ENCODE measurements around the gene PIMREG.
"Not testable (repeated sequence)": the region's sequence is repeated elsewhere in the genome, so short reads cannot be mapped to it uniquely, and the experiment has no call there.

Gene PIMREG

GRCh38 chr17:6479622-6480302, 35.5 kb downstream of the PIMREG start:
- no peak for DNase-seq

GRCh38 chr17:6480303-6480675, 36.0 kb downstream of the PIMREG start:
- no peak for DNase-seq

- DNase-seq, result no peak
Observed at GRCh38 chr17:6482105-6482455, 37.8 kb downstream of the PIMREG start.

DNA sequence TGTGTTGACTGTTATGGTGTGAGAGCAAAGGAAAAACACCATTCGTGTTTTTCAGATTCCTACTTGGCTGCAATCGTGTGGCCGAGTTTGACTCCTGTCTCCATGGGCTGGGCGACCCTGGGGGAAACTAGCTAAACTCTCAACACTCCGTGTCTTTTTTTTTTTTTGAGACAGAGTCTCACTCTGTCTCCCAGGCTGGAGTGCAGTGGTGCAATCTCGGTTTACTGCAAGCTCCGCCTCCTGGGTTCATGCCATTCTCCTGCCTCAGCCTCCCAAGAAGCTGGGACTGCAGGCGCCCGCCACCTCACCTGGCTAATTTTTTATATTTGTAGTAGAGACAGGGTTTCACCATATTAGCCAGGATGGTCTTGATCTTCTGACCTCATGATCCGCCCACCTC, 38.5 kb downstream of the PIMREG start:
- DNase-seq, result not testable (repeated sequence)

- no peak for DNase-seq
Observed at GRCh38 chr17:6483507-6483906, 39.3 kb downstream of the PIMREG start.

DNA sequence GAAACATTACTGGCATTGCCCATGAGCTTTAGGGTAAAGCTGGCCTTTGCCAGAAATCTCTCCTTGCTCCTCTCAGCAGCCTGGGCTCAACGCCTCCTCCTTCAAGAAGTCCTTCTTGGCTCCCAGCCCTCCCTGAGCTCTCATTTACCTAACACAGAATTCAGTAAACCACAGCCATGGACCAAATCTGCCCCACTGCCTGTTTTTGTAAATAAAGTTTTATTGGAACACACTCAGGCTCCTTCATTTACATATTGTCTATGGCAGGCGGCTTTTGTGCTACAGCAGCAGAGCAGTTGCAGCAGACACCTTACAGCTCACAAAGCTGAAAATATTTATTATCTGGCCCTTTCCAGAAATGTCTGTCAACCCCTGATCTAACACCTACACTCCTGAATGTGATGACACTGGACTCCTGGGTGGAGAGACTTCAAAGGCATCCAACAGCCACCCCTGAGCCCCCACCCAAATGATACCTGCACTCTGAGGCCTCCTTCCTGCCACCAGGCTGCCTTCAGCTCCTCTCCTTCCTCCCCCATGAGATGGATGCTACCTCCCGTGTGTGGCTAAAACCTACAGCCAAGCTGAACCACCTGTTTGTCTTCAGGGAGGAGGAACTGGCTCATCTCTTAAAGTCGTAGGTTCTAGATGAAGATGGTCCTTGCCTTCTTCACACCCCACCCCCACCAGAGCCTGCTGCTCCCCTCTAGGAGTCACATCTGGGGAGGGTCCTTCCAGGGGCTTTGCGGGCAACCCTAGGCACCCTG, 41.6 kb downstream of the PIMREG start:
- no peak for DNase-seq

DNA sequence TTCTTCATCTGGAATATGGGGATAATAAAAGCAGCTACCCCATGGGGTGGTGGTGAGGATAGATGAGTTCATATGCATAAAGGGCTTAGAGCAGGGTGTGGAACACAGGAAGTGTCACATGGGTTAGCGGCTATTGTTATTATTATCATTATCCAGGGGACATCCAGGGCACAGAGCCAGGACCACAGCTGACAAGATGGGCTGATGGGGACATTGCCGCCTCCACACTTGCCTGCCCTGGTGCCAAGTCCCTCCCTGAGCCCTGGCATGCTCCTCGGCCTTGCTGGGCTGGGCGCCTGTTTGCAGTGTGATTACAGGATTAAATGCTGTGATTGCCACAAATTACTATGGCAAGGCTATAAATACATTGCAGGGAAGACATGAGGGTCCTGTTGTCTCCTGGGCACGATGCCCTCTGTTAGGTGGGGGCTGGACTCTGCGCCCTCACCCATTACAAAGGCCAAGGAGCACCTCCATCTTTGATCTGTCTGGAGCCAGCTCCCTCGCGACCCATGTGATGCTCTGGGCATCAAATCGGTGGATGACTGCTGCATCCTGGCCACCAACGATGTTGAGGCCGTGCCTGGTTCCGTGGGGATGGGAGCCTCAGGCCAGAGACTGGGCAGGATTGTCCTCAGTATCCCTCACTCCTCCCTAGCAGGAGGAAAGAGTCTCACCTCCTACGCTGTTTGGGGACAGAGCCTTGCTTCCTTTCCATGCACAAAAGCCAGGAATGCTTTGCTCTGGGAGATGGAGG, 43.2 kb downstream of the PIMREG start:
- DNase-seq, result no peak

GRCh38 chr17:6488008-6488539, 43.8 kb downstream of the PIMREG start:
- DNase-seq, result no peak

DNA sequence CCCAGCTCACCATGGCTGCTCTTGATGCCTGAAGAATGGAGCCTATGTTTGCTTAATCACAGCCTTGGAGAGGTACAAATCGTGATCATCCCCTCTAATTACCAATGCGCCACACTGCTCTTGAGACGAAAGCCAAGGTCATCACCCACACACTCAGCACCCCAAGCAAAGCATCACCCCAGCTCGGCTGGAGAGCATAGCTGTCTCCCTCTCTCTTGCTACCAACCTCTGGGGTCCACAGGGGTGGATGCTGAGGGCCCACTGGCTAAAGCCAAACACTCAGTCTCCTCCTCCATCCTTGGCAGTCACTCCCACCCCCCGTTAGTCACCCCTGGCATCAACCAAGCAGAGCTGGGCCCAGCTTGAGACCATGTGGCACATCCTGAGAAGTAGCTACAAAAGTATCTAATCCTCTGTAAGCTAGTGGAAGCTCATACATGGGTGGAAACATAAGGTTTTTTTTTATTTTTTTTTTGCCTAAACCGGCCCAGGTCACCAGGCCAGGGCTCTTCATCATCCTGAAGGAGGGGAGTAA, 44.8 kb downstream of the PIMREG start:
- no peak for DNase-seq

- DNase-seq, result no peak
Observed at GRCh38 chr17:6491071-6491700, 46.9 kb downstream of the PIMREG start.

GRCh38 chr17:6492892-6493674, 48.8 kb downstream of the PIMREG start:
- peak in 1 of 5 experiments; percentile 11 for DNase-seq

DNA sequence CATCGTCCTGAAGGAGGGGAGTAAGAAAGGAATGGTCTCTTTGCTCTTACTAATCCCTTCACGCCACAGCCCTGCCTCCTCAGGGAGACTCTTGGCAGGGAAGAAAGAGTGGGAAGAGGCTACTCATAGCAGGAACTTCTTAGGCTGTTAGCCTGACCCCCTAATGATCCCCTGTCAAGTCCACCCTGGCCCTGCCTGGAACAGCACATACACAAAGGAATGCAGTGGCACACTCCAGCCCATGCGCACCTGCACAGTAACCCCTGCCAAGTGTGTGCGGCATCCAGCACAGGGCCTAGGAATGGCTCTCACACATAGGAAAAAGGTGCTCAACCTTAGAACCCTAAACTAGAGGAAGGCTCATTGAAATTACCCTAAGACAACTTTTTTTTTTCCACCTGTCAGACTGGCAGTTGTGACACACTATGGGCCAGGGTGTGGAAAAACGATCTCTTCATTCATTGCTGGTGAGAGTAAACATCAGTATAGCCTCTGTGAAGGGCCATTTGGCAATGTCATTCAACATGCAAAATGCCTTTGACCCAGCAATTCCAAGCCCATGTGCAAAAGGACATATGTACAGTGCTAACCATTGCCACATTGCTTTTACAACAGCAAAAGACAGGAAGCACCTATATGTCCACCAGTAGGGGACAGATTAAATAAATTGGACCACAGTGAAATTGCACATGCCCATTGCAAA, 50.1 kb downstream of the PIMREG start:
- no peak for DNase-seq

DNA sequence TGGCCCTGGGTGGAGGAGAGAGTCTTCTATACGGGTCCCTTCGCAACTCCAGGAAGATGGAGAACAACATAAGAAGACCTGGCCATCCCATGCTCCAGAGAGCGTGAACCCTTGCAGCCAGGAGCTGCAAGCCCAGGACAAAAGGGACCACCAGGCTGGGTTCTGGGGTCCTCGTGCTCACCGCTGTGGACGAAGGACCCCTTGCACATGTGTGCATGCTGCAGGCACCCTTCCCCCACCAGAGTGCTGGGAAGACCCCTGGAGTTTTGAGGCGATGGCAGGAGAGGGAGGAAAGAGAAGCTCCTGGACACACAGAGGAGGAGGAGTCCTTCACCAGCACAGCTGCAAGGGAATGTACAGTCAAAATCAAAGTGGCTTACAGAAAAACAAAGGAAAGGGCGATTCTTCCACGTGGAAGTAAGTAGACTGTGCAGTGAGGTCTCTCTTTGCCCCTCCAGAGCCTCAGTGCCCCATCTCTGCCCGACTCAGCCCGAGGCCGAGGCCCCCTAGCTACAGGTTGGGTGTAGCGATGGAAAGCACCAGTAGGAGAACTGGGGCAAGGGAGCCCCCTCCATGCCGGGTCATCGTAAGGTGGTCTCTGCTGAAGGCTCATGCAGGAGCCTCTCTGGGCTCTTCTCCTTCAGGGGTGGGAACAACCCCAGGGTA, 51.3 kb downstream of the PIMREG start:
- DNase-seq, result no peak

GRCh38 chr17:6496116-6496481, 51.8 kb downstream of the PIMREG start:
- no peak for DNase-seq

GRCh38 chr17:6496640-6497441, 52.6 kb downstream of the PIMREG start:
- DNase-seq, result no peak

- DNase-seq, result no peak
Observed at GRCh38 chr17:6497496-6498221, 53.4 kb downstream of the PIMREG start.

GRCh38 chr17:6498356-6498755, 54.1 kb downstream of the PIMREG start:
- no peak for DNase-seq

DNA sequence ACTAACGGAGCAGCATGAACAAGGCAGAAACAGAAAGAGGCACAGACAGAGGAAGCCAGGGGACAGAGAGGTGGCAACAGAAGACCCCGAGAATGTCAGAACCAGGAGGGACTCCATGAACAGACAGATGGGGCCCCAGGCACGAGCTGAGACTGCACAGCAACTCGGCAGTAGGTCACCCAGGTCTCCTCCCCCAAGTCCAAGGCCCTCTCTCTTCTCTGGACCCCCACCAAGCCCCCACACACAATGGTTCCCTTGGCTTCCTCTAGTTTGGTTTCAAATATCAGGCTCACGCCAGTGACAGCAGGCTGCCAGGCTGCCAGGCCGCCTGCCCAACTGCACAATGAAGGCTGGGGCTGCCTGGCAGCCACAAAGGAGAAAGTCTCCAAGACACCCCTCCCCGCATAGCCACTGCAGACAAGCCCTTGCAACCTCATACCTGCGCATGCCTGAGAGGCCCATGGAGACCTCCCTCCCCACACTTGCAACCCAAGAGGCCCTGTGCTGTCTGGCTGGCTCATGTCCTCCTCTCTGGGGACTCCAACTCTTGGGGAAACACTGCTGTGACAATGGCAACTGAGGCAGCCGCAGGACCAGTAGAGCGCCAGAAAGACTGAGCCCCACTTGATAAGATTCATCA, 54.8 kb downstream of the PIMREG start:
- no peak for DNase-seq
